DND-41 (cell line): ENCODE measurements around the gene NARF.

Experiments used
- CTCF ChIP-seq: IDR thresholded peaks from 2 replicates; pipeline ENCODE4 v1.5.1; 2012; ENCODE audit warnings: borderline replicate concordance, low read length, moderate library complexity, mild to moderate bottlenecking; ENCODE audit not compliant: poor library complexity, severe bottlenecking; ENCODE audit errors: extremely low read depth
- EZH2 ChIP-seq: IDR thresholded peaks from 3 replicates; pipeline ENCODE4 v1.6.1; 2012; ENCODE audit warnings: borderline replicate concordance, low read depth, mild to moderate bottlenecking, moderate library complexity, low read length, inconsistent platforms; ENCODE audit not compliant: severe bottlenecking

GRCh38 chr17:82503094-82503727 lies 44.7 kb downstream of the NARF start:
- TF ChIP-seq CTCF, result no peak
- no peak for TF ChIP-seq EZH2
